HEK293T (cell line): ENCODE results near the gene CCNH.

Experiments used
- CTCF ChIA-PET: fragments of 350-600 bp; formaldehyde crosslinking; extraction: SDS; loops from one replicate; lab custom pipeline; 2021; ENCODE audit warnings: antibody characterized with exemption, inconsistent platforms; lab: Yijun Ruan, JAX
- POLR2A ChIA-PET: fragments of 350-600 bp; formaldehyde crosslinking; extraction: SDS; loops from one replicate; lab custom pipeline; 2020; ENCODE audit warnings: antibody characterized with exemption, inconsistent platforms; lab: Yijun Ruan, JAX
- DNase-seq: peaks from one replicate; pipeline ENCODE4 v3.0.0; 2012; ENCODE audit warnings: mixed read lengths; ENCODE audit errors: extremely low spot score
- BHLHE40 ChIP-seq: fragments of 450-650 bp; IDR thresholded peaks from 2 replicates; pipeline ENCODE4 v1.6.1; 2016; ENCODE audit warnings: mild to moderate bottlenecking, moderate library complexity, borderline replicate concordance
- ELF4 ChIP-seq: fragments of 450-650 bp; IDR thresholded peaks from 2 replicates; pipeline ENCODE4 v1.6.1; 2017; ENCODE audit warnings: antibody characterized with exemption
- FOXA1 ChIP-seq: fragments of 450-650 bp; IDR thresholded peaks from 2 replicates; pipeline ENCODE4 v1.6.1; 2016; ENCODE audit warnings: mild to moderate bottlenecking
- FOXM1 ChIP-seq: fragments of 450-650 bp; IDR thresholded peaks from 2 replicates; pipeline ENCODE4 v1.6.1; 2017; ENCODE audit warnings: mild to moderate bottlenecking, borderline replicate concordance
- HDGF ChIP-seq: fragments of 450-650 bp; IDR thresholded peaks from 2 replicates; pipeline ENCODE4 v1.6.1; 2017; ENCODE audit warnings: antibody characterized with exemption, borderline replicate concordance
- L3MBTL2 ChIP-seq: fragments of 450-650 bp; conservative IDR thresholded peaks from 2 replicates; pipeline ENCODE4 v1.6.1; 2016; ENCODE audit warnings: mild to moderate bottlenecking
- LEF1 ChIP-seq: fragments of 450-650 bp; IDR thresholded peaks from 2 replicates; pipeline ENCODE4 v1.6.1; 2017; ENCODE audit warnings: mild to moderate bottlenecking, borderline replicate concordance
- NFRKB ChIP-seq: fragments of 450-650 bp; IDR thresholded peaks from 2 replicates; pipeline ENCODE4 v1.6.1; 2016; ENCODE audit warnings: mild to moderate bottlenecking, moderate library complexity
- SP1 ChIP-seq: fragments of 450-650 bp; IDR thresholded peaks from 2 replicates; pipeline ENCODE4 v1.6.1; 2017
- SUZ12 ChIP-seq: fragments of 450-650 bp; IDR thresholded peaks from 2 replicates; pipeline ENCODE4 v1.6.1; 2016; ENCODE audit warnings: mild to moderate bottlenecking
- TARDBP ChIP-seq: fragments of 450-650 bp; IDR thresholded peaks from 2 replicates; pipeline ENCODE4 v1.6.1; 2016

CCNH gene

GRCh38 chr5:87354496-87354895 is 58.2 kb downstream of the CCNH start:
- POLR2A ChIA-PET = no interaction called here
- no peak for TF ChIP-seq L3MBTL2
- no peak for TF ChIP-seq LEF1
- no peak for TF ChIP-seq BHLHE40
- no peak for TF ChIP-seq NFRKB
- CTCF ChIA-PET = no interaction called here
- DNase-seq = no peak

GRCh38 chr5:87347841-87348240 is 64.9 kb downstream of the CCNH start:
- CTCF ChIA-PET = interaction anchor here (0.6 kb wide), 2 partner anchors 126 to 679 kb away, joined by 3 read pairs; no protein-coding TSS in a partner anchor
- no peak for TF ChIP-seq BHLHE40
- no peak for TF ChIP-seq TARDBP
- TF ChIP-seq FOXA1 = no peak
- TF ChIP-seq L3MBTL2 = no peak
- TF ChIP-seq LEF1 = no peak
- no peak for TF ChIP-seq HDGF
- no peak for TF ChIP-seq SP1
- no peak for TF ChIP-seq FOXM1
- no peak for TF ChIP-seq NFRKB
- POLR2A ChIA-PET = no interaction called here
- DNase-seq = no peak

- ChIA-PET CTCF (interaction anchor here (0.6 kb wide), 2 partner anchors 125 to 680 kb away, joined by 3 read pairs; no protein-coding TSS in a partner anchor), POLR2A (no interaction called here)
- no peak for DNase-seq
- TF ChIP-seq HDGF = no peak
- no peak for TF ChIP-seq SUZ12
- TF ChIP-seq FOXA1 = no peak
- no peak for TF ChIP-seq L3MBTL2
- TF ChIP-seq FOXM1 = no peak
- no peak for TF ChIP-seq LEF1
- no peak for TF ChIP-seq ELF4
These were observed 65.5 kb downstream of the CCNH start for GRCh38 chr5:87347272-87347671.
